Heart right ventricle (tissue), 16 donors: ENCODE measurements around the gene AZIN2. TPM values are rescaled to one million over a fixed set of nuclear protein-coding genes. Genes with fewer than 3 reads are reported as not detected.

ENCODE experiments used
- ATAC-seq, 8 donors: fragments of 200-7000 bp; cut with Tn5 transposase; one replicate each; pipeline ENCODE4 v1.9.1; 2020; ENCODE audit warnings: mild to moderate bottlenecking in 8 of 8, moderate library complexity in 8 of 8, moderate number of reproducible peaks in 1 of 8
- DNase-seq, 2 donors: peaks; one replicate each; pipeline ENCODE4 v3.0.0-alpha.2; 2020
- H3K27ac ChIP-seq, 10 donors: fragments of 200-600 bp; sonication (generic) in 2 of 10; one replicate each; pipeline versions ENCODE4 v1.5.0 to v1.8.0; 2020 to 2022; ENCODE audit warnings: mild to moderate bottlenecking in 3 of 10
- H3K27me3 ChIP-seq, 7 donors: fragments of 200-600 bp; one replicate each; pipeline ENCODE4 v1.8.0; 2021 to 2022; ENCODE audit warnings: mild to moderate bottlenecking in 2 of 7
- H3K36me3 ChIP-seq, 9 donors: fragments of 200-600 bp; sonication (generic) in 1 of 9; one replicate each; pipeline versions ENCODE4 v1.5.0 to v1.8.0; 2020 to 2022; ENCODE audit warnings: mild to moderate bottlenecking in 2 of 9
- H3K4me1 ChIP-seq, 9 donors: fragments of 200-600 bp; sonication (generic) in 1 of 9; one replicate each; pipeline versions ENCODE4 v1.5.0 to v1.8.0; 2020 to 2022; ENCODE audit warnings: mild to moderate bottlenecking in 4 of 9
- H3K4me3 ChIP-seq, 10 donors: fragments of 200-600 bp; sonication (generic) in 2 of 10; one replicate each; pipeline versions ENCODE4 v1.5.0 to v1.8.0; 2020 to 2022; ENCODE audit warnings: mild to moderate bottlenecking in 7 of 10, moderate library complexity in 2 of 10
- H3K9me3 ChIP-seq, 11 donors: fragments of 200-600 bp in 10 of 11; sonication (generic) in 2 of 11; one replicate each; pipeline versions ENCODE4 v1.5.0 to v1.8.0; 2013 to 2022; ENCODE audit warnings: mild to moderate bottlenecking in 2 of 11, control low read depth in 1 of 11, moderate library complexity in 1 of 11
- CTCF ChIP-seq, 9 donors: fragments of 200-600 bp; sonication (generic) in 2 of 9; IDR thresholded peaks; one replicate each; pipeline versions ENCODE4 v1.5.0 to v1.8.0; 2021 to 2022; ENCODE audit warnings: antibody characterized with exemption in 9 of 9, mild to moderate bottlenecking in 5 of 9, moderate library complexity in 1 of 9
- WGBS, 2 donors: extraction: QIAGEN DNeasy Blood & Tissue Kit; methylation state at CpG; one replicate each; pipeline ENCODE4 v1.1.7; 2013; ENCODE audit warnings: inconsistent platforms in 1 of 2; 5-methylcytosine and 5-hydroxymethylcytosine counted together
- intact Hi-C, 10 donors: fragments of 100-400 bp; cut with DNase I; formaldehyde crosslinking; loops; one replicate each; pipeline versions ENCODE4 v1.11.1 to v1.14.2; 2022
- polyA plus RNA-seq, 2 donors: library from polyadenylated mRNA; stranded (reverse); fragments of 200-250 nt; gene quantifications; one replicate each; pipeline ENCODE4 v1.2.3, GENCODE V29; 2013
- total RNA-seq, 10 donors: library from RNA; stranded (reverse); fragmentation: NEBNext Ultra II Directional in 3 of 10; extraction: Animal tissue kit (Norgen Biotek cat#: 25700) in 3 of 10; gene quantifications; one replicate each; pipeline versions ENCODE4 v1.2.1 to v1.2.4, GENCODE V29; 2021 to 2023
- donor health status: Arrhythmogenic right ventricular cardiomyopathy.
- donor health status: ischemic (EF 13 %, LVEDD 7.1; RV severe dilation, severe dysfunction).
- donor health status: healthy with polysubstance abuse.
- donor health status: DM: no; HTN: yes; CAD: no.
- donor health status: DM: no; HTN: no; CAD: no.
- donor health status: ischemic (EF 25% LVEDD 6.9; RV normal size, moderate dysfunction).
- donor health status: ischemic (EF 25% LVEDD 5.7; RV mildly dilated, moderate dysfunction).
- donor health status: healthy.
- donor health status: DM: yes; HTN: yes; CAD: no.
- donor health status: Ischemic cardiomyopathy.
- donor health status: ischemic (EF 35%, LVEDD 5.7; RV mildly dilated, moderate dysfunction).
- donor health status: nonischemic (EF 11% LVEDD 7.7; RV severe dilation, severe dysfunction).
- donor health status: DM: yes; HTN: yes; CAD: no.
- donor health status: PGD.
- donor health status: ischemic (EF 29% LVEDD 5.4; RV normal size, mild dysfunction).
- donor health status: nonischemic (EF 23%, LVEDD 6.1; RV moderate dilation, normal function).

Gene AZIN2
- total and polyA plus RNA-seq, 12 donors, result 1.1 to 6.9 (median 2.7) TPM

- intact Hi-C loops, result loop anchor here in 1 of 10 donors (10.0 kb wide), 1 partner anchor 317 kb away; no protein-coding TSS in a partner anchor
- WGBS, 2 donors, result 78 to 84% methylated on average over 3 of the region's 3 CpGs
Measured at GRCh38 chr1:33147997-33148314, 67.0 kb downstream of the AZIN2 start.

GRCh38 chr1:33148615-33149014, 67.7 kb downstream of the AZIN2 start:
- TF ChIP-seq CTCF (IDR thresholded peaks at IDR 0.05), result no peak
- ATAC-seq, result no peak

More at GRCh38 chr1:33147997-33148314, 67.0 kb downstream of the AZIN2 start:
- no peaks in the 10 kb centered on the region for H3K27me3 ChIP-seq
- peaks cover 0 to 49% (median 10%) of the 10 kb centered on the region in 9 donors for H3K36me3 ChIP-seq
- peak in 2 of 9 donors; percentile 16 to 26 for TF ChIP-seq CTCF (IDR thresholded peaks at IDR 0.05)
- ATAC-seq (no peak), DNase-seq (no peak)
- H3K4me1 ChIP-seq, result peaks cover 7 to 31% (median 23%) of the 10 kb centered on the region in 9 donors
- no peak overlapping the region for H3K27ac ChIP-seq
- H3K9me3 ChIP-seq, result no peaks in the 10 kb centered on the region
- H3K4me3 ChIP-seq, result no peak overlapping the region

DNA sequence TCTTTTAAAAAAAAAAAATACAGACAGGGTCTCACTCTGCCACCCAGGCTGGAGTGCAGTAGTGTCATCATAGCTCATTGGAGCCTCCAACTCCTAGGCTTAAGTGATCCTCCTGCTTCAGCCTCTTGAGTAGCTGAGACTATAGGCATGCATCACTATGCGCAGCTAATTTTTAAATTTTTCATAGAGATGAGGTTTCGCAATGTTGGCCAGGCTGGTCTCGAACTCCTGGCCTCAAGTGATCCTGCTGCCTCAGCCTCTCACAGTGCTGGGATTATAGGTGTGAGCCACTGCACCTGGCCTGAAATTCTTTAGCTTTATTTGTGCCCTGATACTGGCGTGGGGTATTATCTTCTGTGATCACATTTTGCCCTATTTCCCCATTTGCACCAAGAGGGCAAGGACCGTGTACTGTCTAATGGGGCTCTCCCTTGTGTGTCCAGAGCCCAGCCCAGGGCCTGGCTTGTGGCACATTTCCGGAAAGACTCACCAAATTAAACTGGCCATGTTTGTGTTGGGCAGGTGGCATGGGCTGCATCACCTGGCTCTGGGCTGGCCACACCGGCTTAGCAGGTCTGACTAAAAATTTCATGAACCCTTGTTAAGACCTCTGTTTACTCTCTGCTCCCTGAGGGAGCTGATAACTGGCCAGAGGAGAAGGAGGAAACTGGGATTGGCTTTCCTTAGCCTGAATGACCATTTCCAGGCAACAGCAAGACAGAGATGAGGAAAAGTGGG, 68.7 kb downstream of the AZIN2 start:
- TF ChIP-seq CTCF (IDR thresholded peaks at IDR 0.05), result no peak
- ATAC-seq (no peak), DNase-seq (no peak)
- Histone ChIP-seq H3K9me3 (no peaks in the 10 kb centered on the region), H3K27ac (no peak overlapping the region), H3K4me3 (no peak overlapping the region), H3K4me1 (peaks cover 8 to 38% (median 36%) of the 10 kb centered on the region in 9 donors), H3K36me3 (peaks cover 0 to 56% (median 10%) of the 10 kb centered on the region in 9 donors), H3K27me3 (no peaks in the 10 kb centered on the region)
- 96 to 98% methylated on average over 7 of the region's 7 CpGs for WGBS, 2 donors
- intact Hi-C loops, result loop anchor here in 1 of 10 donors (10.0 kb wide), 1 partner anchor 315 kb away; no protein-coding TSS in a partner anchor

More at GRCh38 chr1:33148615-33149014, 67.7 kb downstream of the AZIN2 start:
- no peak for DNase-seq
- Histone ChIP-seq H3K4me1 (peaks cover 6 to 31% (median 27%) of the 10 kb centered on the region in 9 donors), H3K9me3 (no peaks in the 10 kb centered on the region), H3K36me3 (peaks cover 0 to 49% (median 10%) of the 10 kb centered on the region in 9 donors), H3K27ac (no peak overlapping the region), H3K27me3 (no peaks in the 10 kb centered on the region), H3K4me3 (no peak overlapping the region)
- 76 to 89% methylated on average over 3 of the region's 3 CpGs for WGBS, 2 donors
- intact Hi-C loops, result loop anchor here in 1 of 10 donors (10.0 kb wide), 1 partner anchor 316 kb away; no protein-coding TSS in a partner anchor

GRCh38 chr1:33150522-33150921, 69.6 kb downstream of the AZIN2 start:
- Histone ChIP-seq H3K27me3 (no peaks in the 10 kb centered on the region), H3K27ac (peak overlapping the region in 1 of 10 donors; percentile 9), H3K36me3 (peaks cover 0 to 50% (median 10%) of the 10 kb centered on the region in 9 donors), H3K9me3 (no peaks in the 10 kb centered on the region), H3K4me3 (no peak overlapping the region), H3K4me1 (peaks cover 8 to 43% (median 39%) of the 10 kb centered on the region in 9 donors)
- WGBS, 2 donors, result 89 to 97% methylated on average over 4 of the region's 4 CpGs
- no peak for ATAC-seq
- no peak for TF ChIP-seq CTCF (IDR thresholded peaks at IDR 0.05)
- DNase-seq, result no peak
- intact Hi-C loops, result no loop called here
